ENCODE data around the gene IQGAP1. TPM values are rescaled to one million over a fixed set of nuclear protein-coding genes. Genes with fewer than 3 reads are reported as not detected.
"Not testable (repeated sequence)": the region's sequence is repeated elsewhere in the genome, so short reads cannot be mapped to it uniquely, and the experiment has no call there.

Gene IQGAP1
- total and polyA plus RNA-seq, 4 donors = 83.0 to 396 (median 189) TPM

- Histone ChIP-seq H3K36me3 (ENCODE audit: control insufficient read depth in 4 of 4, insufficient read depth in 4 of 4, low read length in 4 of 4) (peaks cover 22 to 41% (median 27%) of the 10 kb centered on the region in 4 donors), H3K27me3 (ENCODE audit: control insufficient read depth in 3 of 3, insufficient read depth in 3 of 3, low read length in 2 of 3) (no peaks in the 10 kb centered on the region), H3K4me3 (no peak overlapping the region), H3K4me1 (ENCODE audit: control insufficient read depth in 5 of 5, insufficient read depth in 5 of 5, low read length in 5 of 5) (peaks cover 0 to 1% (median 0%) of the 10 kb centered on the region in 5 donors), H3K27ac (ENCODE audit: low read depth in 1 of 2, low read length in 1 of 2) (no peak overlapping the region), H3K9me3 (ENCODE audit: control insufficient read depth in 4 of 4, insufficient read depth in 3 of 4, low read length in 3 of 4) (no peaks in the 10 kb centered on the region), H3K9ac (ENCODE audit: insufficient read depth in 1 of 2, low read length in 2 of 2) (no peak overlapping the region)
- no peak for ATAC-seq (ENCODE audit: insufficient read depth, low FRiP score)
- no peak for DNase-seq
- WGBS, 2 donors = 95 to 96% methylated on average over 2 of the region's 2 CpGs
- no peak for TF ChIP-seq CTCF (IDR thresholded peaks at IDR 0.05; ENCODE audit: control extremely low read depth, extremely low read depth)
Observed at GRCh38 chr15:90500171-90500570, 112.1 kb downstream of the IQGAP1 start.

- H3K36me3 ChIP-seq (ENCODE audit: control insufficient read depth in 4 of 4, insufficient read depth in 4 of 4, low read length in 4 of 4) = peaks cover 21 to 35% (median 22%) of the 10 kb centered on the region in 4 donors
- WGBS, 2 donors = 72 to 77% methylated on average over 4 of the region's 4 CpGs
- H3K9ac ChIP-seq (ENCODE audit: insufficient read depth in 1 of 2, low read length in 2 of 2) = no peak overlapping the region
- H3K4me1 ChIP-seq (ENCODE audit: control insufficient read depth in 5 of 5, insufficient read depth in 5 of 5, low read length in 5 of 5) = peaks cover 0 to 1% (median 0%) of the 10 kb centered on the region in 5 donors
- H3K27ac ChIP-seq (ENCODE audit: low read depth in 1 of 2, low read length in 1 of 2) = no peak overlapping the region
- no peak for TF ChIP-seq CTCF (IDR thresholded peaks at IDR 0.05; ENCODE audit: control extremely low read depth, extremely low read depth)
- no peak overlapping the region for H3K4me3 ChIP-seq
- ATAC-seq (ENCODE audit: insufficient read depth, low FRiP score) = no peak
- no peaks in the 10 kb centered on the region for H3K27me3 ChIP-seq (ENCODE audit: control insufficient read depth in 3 of 3, insufficient read depth in 3 of 3, low read length in 2 of 3)
- no peaks in the 10 kb centered on the region for H3K9me3 ChIP-seq (ENCODE audit: control insufficient read depth in 4 of 4, insufficient read depth in 3 of 4, low read length in 3 of 4)
- no peak for DNase-seq
Observed at GRCh38 chr15:90501898-90502297, 113.9 kb downstream of the IQGAP1 start.

- H3K9me3 ChIP-seq (ENCODE audit: control insufficient read depth in 4 of 4, insufficient read depth in 3 of 4, low read length in 3 of 4); H3K4me3 ChIP-seq; H3K4me1 ChIP-seq (ENCODE audit: control insufficient read depth in 5 of 5, insufficient read depth in 5 of 5, low read length in 5 of 5); DNase-seq; H3K27me3 ChIP-seq (ENCODE audit: control insufficient read depth in 3 of 3, insufficient read depth in 3 of 3, low read length in 2 of 3); H3K9ac ChIP-seq (ENCODE audit: insufficient read depth in 1 of 2, low read length in 2 of 2); ATAC-seq (ENCODE audit: insufficient read depth, low FRiP score); H3K36me3 ChIP-seq (ENCODE audit: control insufficient read depth in 4 of 4, insufficient read depth in 4 of 4, low read length in 4 of 4); H3K27ac ChIP-seq (ENCODE audit: low read depth in 1 of 2, low read length in 1 of 2): not testable (repeated sequence)
- WGBS, 2 donors = 95 to 98% methylated on average over 29 of the region's 29 CpGs
Observed at GRCh38 chr15:90510781-90511180, 122.7 kb downstream of the IQGAP1 start.

- H3K4me1 ChIP-seq (ENCODE audit: control insufficient read depth in 5 of 5, insufficient read depth in 5 of 5, low read length in 5 of 5); H3K27ac ChIP-seq (ENCODE audit: low read depth in 1 of 2, low read length in 1 of 2); H3K36me3 ChIP-seq (ENCODE audit: control insufficient read depth in 4 of 4, insufficient read depth in 4 of 4, low read length in 4 of 4); ATAC-seq (ENCODE audit: insufficient read depth, low FRiP score); H3K4me3 ChIP-seq; H3K9ac ChIP-seq (ENCODE audit: insufficient read depth in 1 of 2, low read length in 2 of 2); H3K9me3 ChIP-seq (ENCODE audit: control insufficient read depth in 4 of 4, insufficient read depth in 3 of 4, low read length in 3 of 4); H3K27me3 ChIP-seq (ENCODE audit: control insufficient read depth in 3 of 3, insufficient read depth in 3 of 3, low read length in 2 of 3); DNase-seq: not testable (repeated sequence)
- 87 to 89% methylated on average over 13 of the region's 13 CpGs for WGBS, 2 donors
Observed at GRCh38 chr15:90511211-90511618, 123.2 kb downstream of the IQGAP1 start.

Measured in lung (tissue), 12 donors.